ENCODE results near the gene ADAMTS20. TPM values are rescaled to one million over a fixed set of nuclear protein-coding genes. Genes with fewer than 3 reads are reported as not detected.

ADAMTS20 gene, protein sequence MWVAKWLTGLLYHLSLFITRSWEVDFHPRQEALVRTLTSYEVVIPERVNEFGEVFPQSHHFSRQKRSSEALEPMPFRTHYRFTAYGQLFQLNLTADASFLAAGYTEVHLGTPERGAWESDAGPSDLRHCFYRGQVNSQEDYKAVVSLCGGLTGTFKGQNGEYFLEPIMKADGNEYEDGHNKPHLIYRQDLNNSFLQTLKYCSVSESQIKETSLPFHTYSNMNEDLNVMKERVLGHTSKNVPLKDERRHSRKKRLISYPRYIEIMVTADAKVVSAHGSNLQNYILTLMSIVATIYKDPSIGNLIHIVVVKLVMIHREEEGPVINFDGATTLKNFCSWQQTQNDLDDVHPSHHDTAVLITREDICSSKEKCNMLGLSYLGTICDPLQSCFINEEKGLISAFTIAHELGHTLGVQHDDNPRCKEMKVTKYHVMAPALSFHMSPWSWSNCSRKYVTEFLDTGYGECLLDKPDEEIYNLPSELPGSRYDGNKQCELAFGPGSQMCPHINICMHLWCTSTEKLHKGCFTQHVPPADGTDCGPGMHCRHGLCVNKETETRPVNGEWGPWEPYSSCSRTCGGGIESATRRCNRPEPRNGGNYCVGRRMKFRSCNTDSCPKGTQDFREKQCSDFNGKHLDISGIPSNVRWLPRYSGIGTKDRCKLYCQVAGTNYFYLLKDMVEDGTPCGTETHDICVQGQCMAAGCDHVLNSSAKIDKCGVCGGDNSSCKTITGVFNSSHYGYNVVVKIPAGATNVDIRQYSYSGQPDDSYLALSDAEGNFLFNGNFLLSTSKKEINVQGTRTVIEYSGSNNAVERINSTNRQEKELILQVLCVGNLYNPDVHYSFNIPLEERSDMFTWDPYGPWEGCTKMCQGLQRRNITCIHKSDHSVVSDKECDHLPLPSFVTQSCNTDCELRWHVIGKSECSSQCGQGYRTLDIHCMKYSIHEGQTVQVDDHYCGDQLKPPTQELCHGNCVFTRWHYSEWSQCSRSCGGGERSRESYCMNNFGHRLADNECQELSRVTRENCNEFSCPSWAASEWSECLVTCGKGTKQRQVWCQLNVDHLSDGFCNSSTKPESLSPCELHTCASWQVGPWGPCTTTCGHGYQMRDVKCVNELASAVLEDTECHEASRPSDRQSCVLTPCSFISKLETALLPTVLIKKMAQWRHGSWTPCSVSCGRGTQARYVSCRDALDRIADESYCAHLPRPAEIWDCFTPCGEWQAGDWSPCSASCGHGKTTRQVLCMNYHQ (N-terminal part only)
- total RNA-seq (not detected), polyA plus RNA-seq (not detected)

DNA sequence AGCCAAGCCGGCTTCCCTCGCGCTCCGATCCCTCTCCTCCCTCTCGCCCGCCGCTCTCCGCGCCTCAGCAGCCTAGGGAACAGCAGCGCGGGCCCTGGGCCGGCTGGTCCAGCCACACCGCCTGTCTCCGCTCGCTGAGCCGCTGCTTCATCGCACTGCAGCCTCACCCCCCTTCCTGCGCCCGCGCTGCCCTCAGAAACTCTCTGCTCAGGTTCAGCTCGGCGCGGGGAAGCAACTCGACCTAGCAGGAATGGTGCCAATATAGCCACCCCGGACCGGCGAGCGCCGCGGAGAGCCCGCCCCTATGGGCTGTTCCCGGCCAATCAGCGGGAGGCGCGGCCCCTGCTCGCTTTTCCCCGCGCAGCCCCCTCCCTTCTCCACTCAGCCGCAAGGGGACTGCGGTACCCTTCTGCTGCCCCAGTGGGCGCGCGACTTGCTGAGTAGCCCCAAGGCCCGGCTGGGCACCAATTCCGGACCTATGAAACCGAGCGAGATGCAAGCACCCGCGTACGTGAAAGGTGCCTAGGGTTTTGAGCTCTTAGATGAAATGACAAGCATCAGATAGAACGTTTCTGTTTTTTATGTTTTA, at the start of gene ADAMTS20:
TSS of gene ADAMTS20 (minus strand) at position 233 of the 589 bp plus-strand sequence. CDS start 282 bp downstream, outside the sequence.
- H3K36me3 ChIP-seq (ENCODE audit: insufficient read depth, low read length) = no peaks in the 10 kb centered on the region
- ChIA-PET POLR2A (ENCODE audit: partially characterized antibody) (no interaction called here), CTCF (ENCODE audit: partially characterized antibody) (no interaction called here)
- no peak within 1 kb of the TSS for H3K4me3 ChIP-seq (ENCODE audit: low read length in 2 of 2)
- H3K27ac ChIP-seq (ENCODE audit: low read depth, low read length) = no peak within 1 kb of the TSS
- Mint-ChIP-seq H3K9me3 (peaks cover 0 to 46% (median 25%) of the 10 kb centered on the region in 8 donors), H3K36me3 (peaks cover 0 to 1% of the 10 kb centered on the region in 2 donors), H3K4me3 (peak within 1 kb of the TSS in 1 of 8 donors; percentile 26), H3K27me3 (peaks cover 7 to 18% of the 10 kb centered on the region in 2 donors), H3K27ac (no peak within 1 kb of the TSS), H3K4me1 (peaks cover 0 to 2% (median 0%) of the 10 kb centered on the region in 4 donors)
- no peaks in the 10 kb centered on the region for H3K9me3 ChIP-seq (ENCODE audit: control insufficient read depth in 1 of 2, low read length in 2 of 2)
- H3K4me1 ChIP-seq (ENCODE audit: insufficient read depth, low read length) = no peaks in the 10 kb centered on the region
- no peaks in the 10 kb centered on the region for H3K27me3 ChIP-seq (ENCODE audit: insufficient read depth, low read length)
- DNase-seq = no peak
- intact Hi-C loops (cut with micrococcal nuclease) = no loop called here

DNA sequence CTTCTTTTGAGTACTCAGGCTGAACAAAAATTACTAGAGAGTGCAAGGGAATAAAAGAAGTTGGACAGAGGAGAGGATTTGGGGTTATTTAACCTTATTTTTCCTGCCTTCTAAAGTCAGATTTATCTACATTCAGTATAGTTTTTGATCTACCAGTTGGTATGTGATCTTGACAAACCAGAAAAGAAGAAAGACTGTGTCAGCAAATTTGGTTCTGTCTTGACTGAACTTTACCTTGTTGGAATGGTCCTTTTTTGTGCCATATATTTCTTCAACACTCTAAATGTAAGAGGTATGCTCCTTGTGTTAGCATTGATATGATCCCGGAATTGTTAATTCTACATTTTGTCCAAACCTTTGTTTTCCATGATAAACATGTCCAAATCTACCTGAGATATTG, 47.7 kb upstream of the ADAMTS20 start:
- ChIA-PET POLR2A (ENCODE audit: partially characterized antibody) (no interaction called here), CTCF (ENCODE audit: partially characterized antibody) (no interaction called here)
- H3K36me3 Mint-ChIP-seq = no peaks in the 10 kb centered on the region
- no peak overlapping the region for H3K4me3 Mint-ChIP-seq
- no peaks in the 10 kb centered on the region for H3K4me1 Mint-ChIP-seq
- Histone ChIP-seq H3K4me1 (ENCODE audit: insufficient read depth, low read length) (no peaks in the 10 kb centered on the region), H3K36me3 (ENCODE audit: insufficient read depth, low read length) (no peaks in the 10 kb centered on the region), H3K27me3 (ENCODE audit: insufficient read depth, low read length) (no peaks in the 10 kb centered on the region), H3K4me3 (ENCODE audit: low read length in 2 of 2) (no peak overlapping the region), H3K27ac (ENCODE audit: low read depth, low read length) (no peak overlapping the region), H3K9me3 (ENCODE audit: control insufficient read depth in 1 of 2, low read length in 2 of 2) (no peaks in the 10 kb centered on the region)
- no peak overlapping the region for H3K27ac Mint-ChIP-seq
- intact Hi-C loops (cut with micrococcal nuclease) = no loop called here
- H3K27me3 Mint-ChIP-seq = peaks cover 0 to 5% of the 10 kb centered on the region in 2 donors
- peaks cover 0 to 3% (median 0%) of the 10 kb centered on the region in 8 donors for H3K9me3 Mint-ChIP-seq
- DNase-seq = no peak

GRCh38 chr12:43599066-43599465, 47.1 kb upstream of the ADAMTS20 start:
- no peak overlapping the region for H3K4me3 ChIP-seq (ENCODE audit: low read length in 2 of 2)
- Mint-ChIP-seq H3K36me3 (no peaks in the 10 kb centered on the region), H3K4me1 (no peaks in the 10 kb centered on the region), H3K4me3 (no peak overlapping the region), H3K9me3 (peaks cover 0 to 3% (median 0%) of the 10 kb centered on the region in 8 donors), H3K27me3 (peaks cover 0 to 5% of the 10 kb centered on the region in 2 donors), H3K27ac (no peak overlapping the region)
- no peaks in the 10 kb centered on the region for H3K36me3 ChIP-seq (ENCODE audit: insufficient read depth, low read length)
- intact Hi-C loops (cut with micrococcal nuclease) = no loop called here
- no peaks in the 10 kb centered on the region for H3K9me3 ChIP-seq (ENCODE audit: control insufficient read depth in 1 of 2, low read length in 2 of 2)
- H3K27ac ChIP-seq (ENCODE audit: low read depth, low read length) = no peak overlapping the region
- POLR2A ChIA-PET (ENCODE audit: partially characterized antibody) = no interaction called here
- H3K4me1 ChIP-seq (ENCODE audit: insufficient read depth, low read length) = no peaks in the 10 kb centered on the region
- CTCF ChIA-PET (ENCODE audit: partially characterized antibody) = no interaction called here
- no peak for DNase-seq
- no peaks in the 10 kb centered on the region for H3K27me3 ChIP-seq (ENCODE audit: insufficient read depth, low read length)

GRCh38 chr12:43590307-43590706, 38.3 kb upstream of the ADAMTS20 start:
- no peak overlapping the region for H3K4me3 ChIP-seq (ENCODE audit: low read length in 2 of 2)
- Mint-ChIP-seq H3K4me1 (no peaks in the 10 kb centered on the region), H3K27me3 (no peaks in the 10 kb centered on the region), H3K4me3 (no peak overlapping the region), H3K36me3 (no peaks in the 10 kb centered on the region), H3K27ac (no peak overlapping the region), H3K9me3 (no peaks in the 10 kb centered on the region)
- H3K27me3 ChIP-seq (ENCODE audit: insufficient read depth, low read length) = no peaks in the 10 kb centered on the region
- intact Hi-C loops (cut with micrococcal nuclease) = no loop called here
- ChIA-PET POLR2A (ENCODE audit: partially characterized antibody) (no interaction called here), CTCF (ENCODE audit: partially characterized antibody) (no interaction called here)
- no peaks in the 10 kb centered on the region for H3K9me3 ChIP-seq (ENCODE audit: control insufficient read depth in 1 of 2, low read length in 2 of 2)
- DNase-seq = no peak
- H3K36me3 ChIP-seq (ENCODE audit: insufficient read depth, low read length) = no peaks in the 10 kb centered on the region
- H3K4me1 ChIP-seq (ENCODE audit: insufficient read depth, low read length) = no peaks in the 10 kb centered on the region
- no peak overlapping the region for H3K27ac ChIP-seq (ENCODE audit: low read depth, low read length)

DNA sequence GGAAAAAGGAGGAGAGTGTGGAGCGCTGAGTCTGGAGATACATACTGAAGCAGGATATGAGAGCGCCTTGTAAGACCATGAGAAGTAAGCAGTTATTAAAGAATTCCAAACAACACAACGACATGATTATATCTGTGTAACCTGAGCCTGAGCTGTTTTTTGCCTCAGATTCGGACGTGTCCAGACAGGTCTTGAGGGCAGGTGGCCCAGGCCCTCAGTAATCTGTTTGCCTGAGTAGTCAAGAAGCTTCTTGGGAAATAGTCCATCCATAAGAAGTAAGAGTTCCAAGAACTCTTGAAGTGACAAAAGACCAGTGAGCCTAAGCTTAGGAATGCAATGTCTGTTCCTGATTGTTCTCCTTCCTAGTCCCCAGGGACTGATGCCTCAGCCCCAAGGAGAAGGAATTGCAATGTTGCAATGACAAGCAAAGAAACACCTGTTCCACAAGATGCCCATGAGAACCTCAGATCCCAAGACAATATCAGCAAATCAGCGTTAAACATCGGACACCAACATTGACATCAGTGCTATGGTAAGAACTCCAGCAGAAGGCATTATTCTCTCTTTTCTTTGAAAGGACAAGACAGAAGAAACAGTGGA, 34.7 kb upstream of the ADAMTS20 start:
- H3K4me3 ChIP-seq (ENCODE audit: low read length in 2 of 2) = no peak overlapping the region
- intact Hi-C loops (cut with micrococcal nuclease) = no loop called here
- POLR2A ChIA-PET (ENCODE audit: partially characterized antibody) = no interaction called here
- H3K9me3 Mint-ChIP-seq = peaks cover 0 to 2% (median 0%) of the 10 kb centered on the region in 8 donors
- DNase-seq = no peak
- H3K4me1 ChIP-seq (ENCODE audit: insufficient read depth, low read length) = no peaks in the 10 kb centered on the region
- CTCF ChIA-PET (ENCODE audit: partially characterized antibody) = no interaction called here
- no peak overlapping the region for H3K4me3 Mint-ChIP-seq
- H3K27ac Mint-ChIP-seq = no peak overlapping the region
- no peaks in the 10 kb centered on the region for H3K4me1 Mint-ChIP-seq
- no peaks in the 10 kb centered on the region for H3K36me3 ChIP-seq (ENCODE audit: insufficient read depth, low read length)
- H3K27me3 ChIP-seq (ENCODE audit: insufficient read depth, low read length) = no peaks in the 10 kb centered on the region
- no peak overlapping the region for H3K27ac ChIP-seq (ENCODE audit: low read depth, low read length)
- H3K36me3 Mint-ChIP-seq = no peaks in the 10 kb centered on the region
- peaks cover 1 to 3% of the 10 kb centered on the region in 2 donors for H3K27me3 Mint-ChIP-seq
- H3K9me3 ChIP-seq (ENCODE audit: control insufficient read depth in 1 of 2, low read length in 2 of 2) = no peaks in the 10 kb centered on the region

GRCh38 chr12:43585676-43586075, 33.7 kb upstream of the ADAMTS20 start:
- H3K4me1 ChIP-seq (ENCODE audit: insufficient read depth, low read length) = no peaks in the 10 kb centered on the region
- Mint-ChIP-seq H3K27ac (no peak overlapping the region), H3K4me3 (no peak overlapping the region)

More at GRCh38 chr12:43585676-43586075, 33.7 kb upstream of the ADAMTS20 start:
- no peak for DNase-seq
- Mint-ChIP-seq H3K4me1 (no peaks in the 10 kb centered on the region), H3K27me3 (peaks cover 1 to 3% of the 10 kb centered on the region in 2 donors), H3K36me3 (no peaks in the 10 kb centered on the region), H3K9me3 (peaks cover 0 to 2% (median 0%) of the 10 kb centered on the region in 8 donors)
- H3K27ac ChIP-seq (ENCODE audit: low read depth, low read length) = no peak overlapping the region
- H3K9me3 ChIP-seq (ENCODE audit: control insufficient read depth in 1 of 2, low read length in 2 of 2) = no peaks in the 10 kb centered on the region
- intact Hi-C loops (cut with micrococcal nuclease) = no loop called here
- H3K36me3 ChIP-seq (ENCODE audit: insufficient read depth, low read length) = no peaks in the 10 kb centered on the region
- no peak overlapping the region for H3K4me3 ChIP-seq (ENCODE audit: low read length in 2 of 2)
- CTCF ChIA-PET (ENCODE audit: partially characterized antibody) = no interaction called here
- no peaks in the 10 kb centered on the region for H3K27me3 ChIP-seq (ENCODE audit: insufficient read depth, low read length)
- POLR2A ChIA-PET (ENCODE audit: partially characterized antibody) = no interaction called here
